Fibroblast of pulmonary artery (primary cell): ENCODE results near the gene LRMDA.

Source experiments
- DNase-seq: peaks from one replicate; pipeline ENCODE4 v3.0.0-alpha.2; 2010; ENCODE audit warnings: low read depth
- H3K4me3 ChIP-seq: replicated peaks from 2 replicates; pipeline ENCODE4 v1.5.1; 2011; ENCODE audit warnings: low read depth, mild to moderate bottlenecking, control low read depth, low read length, moderate library complexity
- CTCF ChIP-seq: IDR thresholded peaks from 2 replicates; pipeline ENCODE4 v1.5.1; 2011; ENCODE audit warnings: mild to moderate bottlenecking, control low read depth, low read length, inconsistent platforms; ENCODE audit errors: missing control alignments

The LRMDA gene

GRCh38 chr10:75438275-75438674 is 6.9 kb downstream of the LRMDA start:
- no peak for TF ChIP-seq CTCF
- H3K4me3 ChIP-seq = no peak overlapping the region
- no peak for DNase-seq

- no peak for DNase-seq
- TF ChIP-seq CTCF = no peak
- H3K4me3 ChIP-seq = no peak overlapping the region
These were observed 8.4 kb downstream of the LRMDA start for GRCh38 chr10:75439811-75440210.

- H3K4me3 ChIP-seq = no peak overlapping the region
- no peak for DNase-seq
- no peak for TF ChIP-seq CTCF
These were observed 8.9 kb downstream of the LRMDA start for GRCh38 chr10:75440271-75440793.

- no peak overlapping the region for H3K4me3 ChIP-seq
- TF ChIP-seq CTCF = no peak
- no peak for DNase-seq
These were observed 9.8 kb downstream of the LRMDA start for GRCh38 chr10:75441196-75441595.

- no peak for DNase-seq
- no peak overlapping the region for H3K4me3 ChIP-seq
- no peak for TF ChIP-seq CTCF
These were observed 10.3 kb downstream of the LRMDA start for GRCh38 chr10:75441682-75442081.

GRCh38 chr10:75443362-75443761 is 11.9 kb downstream of the LRMDA start:
- DNase-seq = no peak
- no peak for TF ChIP-seq CTCF
- no peak overlapping the region for H3K4me3 ChIP-seq

GRCh38 chr10:75444781-75445386 is 13.5 kb downstream of the LRMDA start:
- H3K4me3 ChIP-seq = no peak overlapping the region
- TF ChIP-seq CTCF = no peak
- no peak for DNase-seq
